MM.1S (cell line): ENCODE measurements around the gene ID3.

ENCODE experiments used
- DNase-seq: peaks from one replicate; pipeline ENCODE4 v3.0.0-alpha.2; 2015
- H2AFZ ChIP-seq: fragments of 300-600 bp; sonication (generic); 2 replicates; pipeline ENCODE4 v1.6.0; 2016; ENCODE audit warnings: antibody characterized with exemption, low read length
- H3F3A ChIP-seq: fragments of 300-600 bp; sonication (generic); 2 replicates; pipeline ENCODE4 v1.6.1; 2016; ENCODE audit warnings: mild to moderate bottlenecking, antibody characterized with exemption, low read length, moderate library complexity, mixed read lengths; ENCODE audit not compliant: insufficient read depth
- H3K27ac ChIP-seq: fragments of 300-600 bp; sonication (generic); 2 replicates; pipeline ENCODE4 v1.5.1; 2016; ENCODE audit warnings: mild to moderate bottlenecking, low read length
- H3K27me3 ChIP-seq: fragments of 300-600 bp; sonication (generic); replicated peaks from 2 replicates; pipeline ENCODE4 v1.6.0; 2016; ENCODE audit warnings: low read length; ENCODE audit not compliant: insufficient read depth
- H3K36me3 ChIP-seq: fragments of 300-600 bp; sonication (generic); replicated peaks from 2 replicates; pipeline ENCODE4 v1.6.1; 2016; ENCODE audit warnings: mild to moderate bottlenecking, low read length, mixed read lengths; ENCODE audit not compliant: insufficient read depth
- H3K4me1 ChIP-seq: fragments of 300-600 bp; sonication (generic); 2 replicates; pipeline ENCODE4 v1.6.1; 2016; ENCODE audit warnings: low read length, mixed read lengths
- H3K4me2 ChIP-seq: fragments of 300-600 bp; sonication (generic); 2 replicates; pipeline ENCODE4 v1.6.0; 2016; ENCODE audit warnings: low read depth, low read length
- H3K4me3 ChIP-seq: fragments of 300-600 bp; sonication (generic); 2 replicates; pipeline ENCODE4 v1.5.1; 2016; ENCODE audit warnings: low read length, mixed read lengths
- H3K79me2 ChIP-seq: fragments of 300-600 bp; sonication (generic); 2 replicates; pipeline ENCODE4 v1.6.1; 2016; ENCODE audit warnings: mixed run types, low read length, mixed read lengths
- H3K9ac ChIP-seq: fragments of 300-600 bp; sonication (generic); 2 replicates; pipeline ENCODE4 v1.6.1; 2016; ENCODE audit warnings: low read length, mixed read lengths
- H3K9me2 ChIP-seq: fragments of 300-600 bp; sonication (generic); replicated peaks from 2 replicates; pipeline ENCODE4 v1.6.1; 2016; ENCODE audit warnings: mild to moderate bottlenecking, low read length, mixed read lengths; ENCODE audit not compliant: insufficient read depth
- H3K9me3 ChIP-seq: fragments of 300-600 bp; sonication (generic); replicated peaks from 2 replicates; pipeline ENCODE4 v1.6.1; 2016; ENCODE audit warnings: mild to moderate bottlenecking, low read length, mixed read lengths; ENCODE audit not compliant: insufficient read depth
- H4K20me1 ChIP-seq: fragments of 300-600 bp; sonication (generic); 2 replicates; pipeline ENCODE4 v1.6.1; 2016; ENCODE audit warnings: mild to moderate bottlenecking, low read length, moderate library complexity, mixed read lengths; ENCODE audit not compliant: insufficient read depth
- CTCF ChIP-seq: fragments of 300-600 bp; sonication (generic); IDR thresholded peaks from 2 replicates; pipeline ENCODE4 v1.5.1; 2016; ENCODE audit warnings: antibody characterized with exemption, low read length, mixed read lengths
- EZH2 ChIP-seq: fragments of 300-600 bp; sonication (generic); optimal IDR thresholded peaks from 2 replicates; pipeline ENCODE3; 2017; ENCODE audit warnings: low read depth, mild to moderate bottlenecking, antibody characterized with exemption, low read length, mixed read lengths
- EZH2phosphoT487 ChIP-seq: fragments of 300-600 bp; sonication (generic); IDR thresholded peaks from 2 replicates; pipeline ENCODE4 v1.6.1; 2018; ENCODE audit warnings: antibody characterized with exemption, low read length

The ID3 gene

GRCh38 chr1:23558872-23559135 lies 497 bp downstream of the ID3 start:
- H2AFZ ChIP-seq = peak overlapping the region; percentile 61
- peak overlapping the region; percentile 94 for H3K4me2 ChIP-seq
- no peak for TF ChIP-seq EZH2
- no peak for TF ChIP-seq CTCF
- TF ChIP-seq EZH2phosphoT487 = no peak

GRCh38 chr1:23558140-23558871 lies 995 bp downstream of the ID3 start:
- no peaks in the 10 kb centered on the region for H4K20me1 ChIP-seq
- H2AFZ ChIP-seq = peak overlapping the region; percentile 61
- H3K9me2 ChIP-seq = no peaks in the 10 kb centered on the region
- H3K9me3 ChIP-seq = no peaks in the 10 kb centered on the region
- H3K9ac ChIP-seq = peak overlapping the region; percentile 69
- TF ChIP-seq EZH2phosphoT487 (no peak), EZH2 (no peak), CTCF (no peak)
- peaks cover 50% of the 10 kb centered on the region for H3F3A ChIP-seq
- peaks cover 9% of the 10 kb centered on the region for H3K79me2 ChIP-seq
- peak overlapping the region; percentile 65; the same call in 1 of the 2 replicates for H3K27ac ChIP-seq
- no peaks in the 10 kb centered on the region for H3K36me3 ChIP-seq
- peak overlapping the region; percentile 94 for H3K4me2 ChIP-seq
- peak; percentile 37 for DNase-seq
- peaks cover 38% of the 10 kb centered on the region for H3K4me1 ChIP-seq
- peaks cover 17% of the 10 kb centered on the region for H3K27me3 ChIP-seq
- peak overlapping the region; percentile 92 for H3K4me3 ChIP-seq

More at GRCh38 chr1:23558872-23559135, 497 bp downstream of the ID3 start:
- Histone ChIP-seq H3K9ac (peak overlapping the region; percentile 69), H3K27me3 (peaks cover 17% of the 10 kb centered on the region), H3K4me3 (peak overlapping the region; percentile 92), H3K9me2 (no peaks in the 10 kb centered on the region), H3K9me3 (no peaks in the 10 kb centered on the region), H3K4me1 (peaks cover 36% of the 10 kb centered on the region), H4K20me1 (no peaks in the 10 kb centered on the region), H3K27ac (peak overlapping the region; percentile 65; the same call in 1 of the 2 replicates), H3F3A (peaks cover 50% of the 10 kb centered on the region), H3K36me3 (no peaks in the 10 kb centered on the region), H3K79me2 (peaks cover 9% of the 10 kb centered on the region)
- no peak for DNase-seq

- no peak overlapping the region for H2AFZ ChIP-seq
- H3K9ac ChIP-seq = peak overlapping the region; percentile 69; the same call in 1 of the 2 replicates
- peaks cover 9% of the 10 kb centered on the region for H3K79me2 ChIP-seq
- no peaks in the 10 kb centered on the region for H4K20me1 ChIP-seq
- peaks cover 34% of the 10 kb centered on the region for H3K4me1 ChIP-seq
- H3K36me3 ChIP-seq = no peaks in the 10 kb centered on the region
- no peak for DNase-seq
- H3K4me2 ChIP-seq = peak overlapping the region; percentile 94
- H3K27ac ChIP-seq = no peak overlapping the region; the same call in 1 of the 2 replicates
- H3F3A ChIP-seq = peaks cover 47% of the 10 kb centered on the region
- H3K4me3 ChIP-seq = peak overlapping the region; percentile 92
- peaks cover 17% of the 10 kb centered on the region for H3K27me3 ChIP-seq
- TF ChIP-seq EZH2phosphoT487 (no peak), CTCF (no peak), EZH2 (no peak)
- H3K9me2 ChIP-seq = no peaks in the 10 kb centered on the region
- no peaks in the 10 kb centered on the region for H3K9me3 ChIP-seq
Measured at GRCh38 chr1:23557471-23558124, 1.7 kb downstream of the ID3 start.
